ENCODE data around the gene NLGN1. TPM values are rescaled to one million over a fixed set of nuclear protein-coding genes. Genes with fewer than 3 reads are reported as not detected.
"Not testable (repeated sequence)": the region's sequence is repeated elsewhere in the genome, so short reads cannot be mapped to it uniquely, and the experiment has no call there.

The NLGN1 gene
- total RNA-seq, 2 donors from 2014 or later = 0.36 to 11.7 TPM

DNA sequence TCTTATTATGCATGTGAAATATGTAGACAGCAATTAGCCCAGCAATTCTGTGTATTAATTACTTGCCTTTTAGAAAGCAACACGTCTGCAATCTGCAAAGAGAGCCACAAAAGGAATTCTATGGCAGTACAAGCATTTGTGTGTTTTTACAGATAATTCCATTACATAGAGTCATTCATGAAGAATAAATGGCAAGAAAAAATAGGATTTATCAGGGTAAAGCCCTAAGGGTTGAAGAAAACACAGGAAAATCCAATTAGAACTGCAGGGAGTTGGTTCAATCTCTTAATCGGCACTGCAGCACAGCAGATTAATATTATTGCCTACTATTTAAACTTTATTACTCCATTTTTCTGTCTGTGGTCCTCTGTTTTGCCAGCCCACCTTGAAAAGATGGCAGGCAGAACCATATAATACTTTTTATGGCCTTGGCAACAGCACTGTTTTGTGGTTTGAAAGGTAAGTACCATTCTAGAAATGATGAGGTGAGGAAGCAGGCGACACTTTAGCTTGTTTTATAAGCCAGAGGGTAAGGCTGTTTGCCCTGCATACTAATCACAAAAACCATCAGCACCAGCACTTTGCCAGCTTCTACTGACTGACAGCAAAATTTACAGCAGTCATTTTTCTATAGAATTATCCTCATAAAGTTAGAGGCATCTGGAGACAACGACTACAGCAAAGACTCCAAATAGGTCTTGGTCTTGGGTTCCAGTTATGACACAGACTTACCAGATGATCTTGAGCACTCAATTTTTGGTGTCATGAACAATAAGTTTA lies 823.4 kb downstream of the NLGN1 start:
- DNase-seq (ENCODE audit: low spot score) = no peak
- Histone ChIP-seq H3K27ac (no peak overlapping the region), H3K36me3 (no peaks in the 10 kb centered on the region), H3K4me1 (replicated peaks) (no peaks in the 10 kb centered on the region), H3K27me3 (replicated peaks; ENCODE audit: insufficient read depth) (no peaks in the 10 kb centered on the region), H3K4me3 (no peak overlapping the region), H3K9me3 (no peaks in the 10 kb centered on the region)
- 52% methylated on average over 4 of the region's 4 CpGs for WGBS
- intact Hi-C loops (cut with DNase I) = no loop called here
- TF ChIP-seq POLR2A (IDR thresholded peaks at IDR 0.05) = no peak
- no peak for TF ChIP-seq POLR2AphosphoS5 (IDR thresholded peaks at IDR 0.05)
- TF ChIP-seq CTCF (IDR thresholded peaks at IDR 0.05) = no peak

DNA sequence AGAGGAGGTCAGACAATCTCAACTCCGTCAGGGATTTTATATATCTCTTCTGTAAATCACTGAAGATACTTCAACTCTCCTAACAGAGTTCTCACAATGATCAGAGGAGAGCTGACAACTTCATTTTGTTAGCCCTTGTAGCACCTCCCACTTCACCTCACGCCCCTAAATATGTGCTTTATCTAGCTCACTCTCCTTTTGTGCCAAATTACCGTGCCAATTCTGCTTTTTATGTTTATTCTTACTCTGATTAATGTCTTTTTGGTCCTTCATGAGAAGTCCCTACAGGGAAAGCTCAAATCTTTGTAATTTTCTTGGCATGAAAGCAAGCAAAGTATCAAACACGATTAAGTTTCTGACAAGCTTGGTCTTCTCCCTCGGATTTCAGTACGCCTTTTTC lies 825.5 kb downstream of the NLGN1 start:
- Histone ChIP-seq H3K27me3 (replicated peaks; ENCODE audit: insufficient read depth) (no peaks in the 10 kb centered on the region), H3K9me3 (no peaks in the 10 kb centered on the region), H3K4me1 (replicated peaks) (no peaks in the 10 kb centered on the region), H3K4me3 (no peak overlapping the region), H3K27ac (no peak overlapping the region), H3K36me3 (no peaks in the 10 kb centered on the region)
- 22% methylated on average over 6 of the region's 6 CpGs for WGBS
- TF ChIP-seq POLR2A (IDR thresholded peaks at IDR 0.05) (no peak), POLR2AphosphoS5 (IDR thresholded peaks at IDR 0.05) (no peak), CTCF (IDR thresholded peaks at IDR 0.05) (no peak)
- intact Hi-C loops (cut with DNase I) = no loop called here
- no peak for DNase-seq (ENCODE audit: low spot score)

DNA sequence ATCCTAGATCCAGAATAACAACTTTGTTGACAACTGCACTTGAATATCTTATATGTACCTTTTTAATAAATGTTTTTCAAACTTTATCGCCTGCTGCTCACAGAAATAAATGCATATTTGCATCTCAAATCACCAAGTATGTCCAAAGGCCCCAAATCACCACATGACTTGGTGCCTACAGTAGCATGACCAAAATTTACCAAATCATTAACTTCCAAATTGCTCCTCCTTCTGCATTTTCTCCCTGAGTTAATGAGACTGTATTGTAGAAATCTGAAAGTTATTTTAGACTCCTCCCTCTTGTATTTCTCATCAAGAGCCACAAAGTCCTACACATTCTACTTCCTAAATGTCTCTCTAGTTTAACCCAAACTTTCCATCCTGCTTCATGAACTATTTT lies 826.1 kb downstream of the NLGN1 start:
- DNase-seq (ENCODE audit: low spot score) = no peak
- no peaks in the 10 kb centered on the region for H3K27me3 ChIP-seq (replicated peaks; ENCODE audit: insufficient read depth)
- H3K27ac ChIP-seq = no peak overlapping the region
- no peaks in the 10 kb centered on the region for H3K4me1 ChIP-seq (replicated peaks)
- intact Hi-C loops (cut with DNase I) = no loop called here
- H3K4me3 ChIP-seq = no peak overlapping the region
- no peaks in the 10 kb centered on the region for H3K36me3 ChIP-seq
- no peak for TF ChIP-seq POLR2AphosphoS5 (IDR thresholded peaks at IDR 0.05)
- no peak for TF ChIP-seq POLR2A (IDR thresholded peaks at IDR 0.05)
- no peak for TF ChIP-seq CTCF (IDR thresholded peaks at IDR 0.05)
- no peaks in the 10 kb centered on the region for H3K9me3 ChIP-seq
- WGBS = 83% methylated on average over 1 of the region's 1 CpG

- no peaks in the 10 kb centered on the region for H3K27me3 ChIP-seq (replicated peaks; ENCODE audit: insufficient read depth)
- H3K36me3 ChIP-seq = no peaks in the 10 kb centered on the region
- intact Hi-C loops (cut with DNase I) = no loop called here
- no peak for TF ChIP-seq POLR2AphosphoS5 (IDR thresholded peaks at IDR 0.05)
- TF ChIP-seq CTCF (IDR thresholded peaks at IDR 0.05) = no peak
- TF ChIP-seq POLR2A (IDR thresholded peaks at IDR 0.05) = no peak
- no peaks in the 10 kb centered on the region for H3K9me3 ChIP-seq
- no peak for DNase-seq (ENCODE audit: low spot score)
- no peak overlapping the region for H3K27ac ChIP-seq
- 91% methylated on average over 2 of the region's 2 CpGs for WGBS
- H3K4me1 ChIP-seq (replicated peaks) = no peaks in the 10 kb centered on the region
- H3K4me3 ChIP-seq = no peak overlapping the region
Measured at GRCh38 chr3:174229916-174230315, 832.4 kb downstream of the NLGN1 start.

- DNase-seq (ENCODE audit: low spot score); H3K4me3 ChIP-seq; H3K36me3 ChIP-seq; H3K27me3 ChIP-seq (replicated peaks; ENCODE audit: insufficient read depth); H3K9me3 ChIP-seq; H3K27ac ChIP-seq; H3K4me1 ChIP-seq (replicated peaks); intact Hi-C loops (cut with DNase I): not testable (repeated sequence)
- 89% methylated on average over 10 of the region's 10 CpGs for WGBS
Measured at GRCh38 chr3:174232028-174232657, 834.6 kb downstream of the NLGN1 start.
